Psoas muscle (tissue), 8 donors: ENCODE data around the gene SLC1A2. TPM values are rescaled to one million over a fixed set of nuclear protein-coding genes. Genes with fewer than 3 reads are reported as not detected.
A peak's percentile ranks its signal among the peaks of the same experiment; 100 is the strongest.

ENCODE experiments used
- ATAC-seq, 4 donors: fragments of 200-7000 bp; cut with Tn5 transposase; one replicate each; pipeline ENCODE4 v1.9.1; 2020; ENCODE audit warnings: moderate library complexity in 3 of 4, mild to moderate bottlenecking in 2 of 4
- DNase-seq, 2 donors: peaks; one replicate each; pipeline ENCODE4 v3.0.0-alpha.2; 2020
- H3K27ac ChIP-seq: fragments of 200-600 bp; one replicate; pipeline ENCODE4 v1.8.0; 2022
- H3K27me3 ChIP-seq, 3 donors: fragments of 200-600 bp in 1 of 3; one replicate each; pipeline versions ENCODE4 v1.6.1 to v1.8.0; 2013 to 2022; ENCODE audit warnings: low read length in 2 of 3, mild to moderate bottlenecking in 2 of 3, moderate library complexity in 1 of 3; ENCODE audit not compliant: insufficient read depth in 3 of 3
- H3K36me3 ChIP-seq, 2 donors: fragments of 200-600 bp in 1 of 2; one replicate each; pipeline versions ENCODE4 v1.6.1 to v1.8.0; 2013 to 2022; ENCODE audit warnings: low read depth in 1 of 2, mild to moderate bottlenecking in 1 of 2, moderate library complexity in 1 of 2; ENCODE audit not compliant: insufficient read depth in 1 of 2
- H3K4me1 ChIP-seq: fragments of 200-600 bp; one replicate; pipeline ENCODE4 v1.8.0; 2022
- H3K4me3 ChIP-seq: fragments of 200-600 bp; one replicate; pipeline ENCODE4 v1.8.0; 2022; ENCODE audit warnings: mild to moderate bottlenecking
- H3K9me3 ChIP-seq: fragments of 200-600 bp; one replicate; pipeline ENCODE4 v1.8.0; 2022
- WGBS, 3 donors: extraction: QIAGEN DNeasy Blood & Tissue Kit; methylation state at CpG; one replicate each; pipeline versions ENCODE4 v1.1.6 to v1.1.7; 2013; 5-methylcytosine and 5-hydroxymethylcytosine counted together
- intact Hi-C, 2 donors: fragments of 100-400 bp; cut with DNase I; formaldehyde crosslinking; loops; one replicate each; pipeline versions ENCODE4 v1.11.0 to v1.14.2; 2022
- polyA plus RNA-seq, 3 donors: library from polyadenylated mRNA; stranded (reverse); fragments of 200-250 nt; gene quantifications; one replicate each; pipeline ENCODE4 v1.2.3, GENCODE V29; 2013
- total RNA-seq, 4 donors: library from RNA; stranded (reverse); fragmentation: NEBNext Ultra II Directional in 2 of 4; extraction: Animal tissue kit (Norgen Biotek cat#: 25700) in 2 of 4; gene quantifications; one replicate each; pipeline versions ENCODE4 v1.2.1 to v1.2.4, GENCODE V29; 2021 to 2023
- TF ChIP-seq, protein P1 (sequence below): fragments of 200-600 bp; IDR thresholded peaks from one replicate; pipeline ENCODE4 v1.8.0; 2022; ENCODE audit warnings: antibody characterized with exemption
- donor health status: healthy with polysubstance abuse.
- donor health status: DM: no; HTN: no; CAD: no; lungs with moderate emphysema.
- donor health status: Bipolar disorder and iron deficiency.
- donor health status: healthy.
- donor health status: DM: yes; HTN: yes; CAD: no.
- donor health status: DM: no; HTN: no; CAD: no.
- donor health status: DM: no; HTN: no; CAD: no.
- donor health status: DM: yes; HTN: yes; CAD: no.

SLC1A2 gene
- total and polyA plus RNA-seq, 7 donors, result 0.05 to 2.0 (median 0.35) TPM

GRCh38 chr11:35276396-35277145 is 142.8 kb downstream of the SLC1A2 start:
- WGBS, 3 donors, result 80 to 90% (median 84%) methylated on average over 2 of the region's 2 CpGs
- Histone ChIP-seq H3K4me1 (no peaks in the 10 kb centered on the region), H3K4me3 (no peak overlapping the region), H3K27ac (no peak overlapping the region), H3K27me3 (no peaks in the 10 kb centered on the region), H3K9me3 (no peaks in the 10 kb centered on the region), H3K36me3 (no peaks in the 10 kb centered on the region)
- intact Hi-C loops, result no loop called here
- ATAC-seq (no peak), DNase-seq (no peak)
- TF ChIP-seq, protein P1, sequence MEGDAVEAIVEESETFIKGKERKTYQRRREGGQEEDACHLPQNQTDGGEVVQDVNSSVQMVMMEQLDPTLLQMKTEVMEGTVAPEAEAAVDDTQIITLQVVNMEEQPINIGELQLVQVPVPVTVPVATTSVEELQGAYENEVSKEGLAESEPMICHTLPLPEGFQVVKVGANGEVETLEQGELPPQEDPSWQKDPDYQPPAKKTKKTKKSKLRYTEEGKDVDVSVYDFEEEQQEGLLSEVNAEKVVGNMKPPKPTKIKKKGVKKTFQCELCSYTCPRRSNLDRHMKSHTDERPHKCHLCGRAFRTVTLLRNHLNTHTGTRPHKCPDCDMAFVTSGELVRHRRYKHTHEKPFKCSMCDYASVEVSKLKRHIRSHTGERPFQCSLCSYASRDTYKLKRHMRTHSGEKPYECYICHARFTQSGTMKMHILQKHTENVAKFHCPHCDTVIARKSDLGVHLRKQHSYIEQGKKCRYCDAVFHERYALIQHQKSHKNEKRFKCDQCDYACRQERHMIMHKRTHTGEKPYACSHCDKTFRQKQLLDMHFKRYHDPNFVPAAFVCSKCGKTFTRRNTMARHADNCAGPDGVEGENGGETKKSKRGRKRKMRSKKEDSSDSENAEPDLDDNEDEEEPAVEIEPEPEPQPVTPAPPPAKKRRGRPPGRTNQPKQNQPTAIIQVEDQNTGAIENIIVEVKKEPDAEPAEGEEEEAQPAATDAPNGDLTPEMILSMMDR, result no peak

- TF ChIP-seq, protein P1, result no peak
Observed at GRCh38 chr11:35275786-35276170, 143.6 kb downstream of the SLC1A2 start.

GRCh38 chr11:35274909-35275785 is 144.2 kb downstream of the SLC1A2 start:
- H3K4me3 ChIP-seq, result no peak overlapping the region
- 35 to 38% (median 38%) methylated on average over 6 of the region's 6 CpGs for WGBS, 3 donors
- DNase-seq, result peak in 1 of 2 donors; percentile 57
- H3K4me1 ChIP-seq, result no peaks in the 10 kb centered on the region
- TF ChIP-seq, protein P1, result no peak
- no peaks in the 10 kb centered on the region for H3K36me3 ChIP-seq
- H3K27me3 ChIP-seq, result no peaks in the 10 kb centered on the region
- no peak overlapping the region for H3K27ac ChIP-seq
- H3K9me3 ChIP-seq, result no peaks in the 10 kb centered on the region
- ATAC-seq, result no peak
- intact Hi-C loops, result no loop called here

More at GRCh38 chr11:35275786-35276170, 143.6 kb downstream of the SLC1A2 start:
- WGBS, 3 donors, result 53 to 72% (median 55%) methylated on average over 1 of the region's 1 CpG
- Histone ChIP-seq H3K4me1 (no peaks in the 10 kb centered on the region), H3K9me3 (no peaks in the 10 kb centered on the region), H3K4me3 (no peak overlapping the region), H3K27ac (no peak overlapping the region), H3K27me3 (no peaks in the 10 kb centered on the region), H3K36me3 (no peaks in the 10 kb centered on the region)
- DNase-seq (no peak), ATAC-seq (no peak)
- intact Hi-C loops, result no loop called here

GRCh38 chr11:35272391-35272902 is 146.9 kb downstream of the SLC1A2 start:
- intact Hi-C loops, result no loop called here
- 85 to 90% (median 90%) methylated on average over 5 of the region's 5 CpGs for WGBS, 3 donors

More at GRCh38 chr11:35272391-35272902, 146.9 kb downstream of the SLC1A2 start:
- Histone ChIP-seq H3K27ac (no peak overlapping the region), H3K9me3 (no peaks in the 10 kb centered on the region), H3K36me3 (no peaks in the 10 kb centered on the region), H3K4me1 (no peaks in the 10 kb centered on the region), H3K4me3 (no peak overlapping the region), H3K27me3 (no peaks in the 10 kb centered on the region)
- TF ChIP-seq, protein P1, result no peak
- DNase-seq, result no peak
- ATAC-seq, result no peak
